Fibroblast of skin of left biceps (primary cell): ENCODE results near the gene PDE4D.
A peak's percentile ranks its signal among the peaks of the same experiment; 100 is the strongest.

Experiments
- DNase-seq, 2 experiments: peaks; one replicate each; pipeline ENCODE4 v3.0.0-alpha.2; 2013; ENCODE audit warnings: low read depth in 2 of 2

Gene PDE4D

GRCh38 chr5:59218424-59219045 is 675.0 kb downstream of the PDE4D start:
- DNase-seq: no peak

GRCh38 chr5:59216841-59217240 is 676.7 kb downstream of the PDE4D start:
- no peak for DNase-seq

- DNase-seq: no peak
Measured at GRCh38 chr5:59212596-59212995, 680.9 kb downstream of the PDE4D start.

- peak; percentile 73 to 79 for DNase-seq
Measured at GRCh38 chr5:59209758-59210359, 683.7 kb downstream of the PDE4D start.

GRCh38 chr5:59208474-59208873 is 685.1 kb downstream of the PDE4D start:
- no peak for DNase-seq

- DNase-seq: no peak
Measured at GRCh38 chr5:59207401-59207800, 686.1 kb downstream of the PDE4D start.

GRCh38 chr5:59206132-59206581 is 687.4 kb downstream of the PDE4D start:
- DNase-seq: peak; percentile 71 to 82

GRCh38 chr5:59204114-59204897 is 689.2 kb downstream of the PDE4D start:
- no peak for DNase-seq

GRCh38 chr5:59199868-59200267 is 693.7 kb downstream of the PDE4D start:
- no peak for DNase-seq

GRCh38 chr5:59198832-59199231 is 694.7 kb downstream of the PDE4D start:
- DNase-seq: no peak

GRCh38 chr5:59198365-59198764 is 695.2 kb downstream of the PDE4D start:
- DNase-seq: no peak

GRCh38 chr5:59197911-59198310 is 695.6 kb downstream of the PDE4D start:
- no peak for DNase-seq

GRCh38 chr5:59193616-59194319 is 699.8 kb downstream of the PDE4D start:
- DNase-seq: peak in 1 of 2 experiments; percentile 55

GRCh38 chr5:59190746-59191145 is 702.8 kb downstream of the PDE4D start:
- no peak for DNase-seq

- no peak for DNase-seq
Measured at GRCh38 chr5:59189472-59190244, 703.9 kb downstream of the PDE4D start.

- DNase-seq: peak in 1 of 2 experiments; percentile 30
Measured at GRCh38 chr5:59188419-59189225, 704.9 kb downstream of the PDE4D start.

GRCh38 chr5:59187857-59188256 is 705.7 kb downstream of the PDE4D start:
- DNase-seq: no peak

- no peak for DNase-seq
Measured at GRCh38 chr5:59186623-59187022, 706.9 kb downstream of the PDE4D start.

- DNase-seq: no peak
Measured at GRCh38 chr5:59185757-59186385, 707.7 kb downstream of the PDE4D start.

- DNase-seq: no peak
Measured at GRCh38 chr5:59184769-59185168, 708.8 kb downstream of the PDE4D start.
